GM23338 (cell line): ENCODE results near the gene CELSR1. TPM values are rescaled to one million over a fixed set of nuclear protein-coding genes. Genes with fewer than 3 reads are reported as not detected.

Experiments
- ATAC-seq: fragments of 200-7000 bp; cut with Tn5 transposase; 3 replicates; pipeline ENCODE4 v1.9.1; 2020
- DNase-seq: peaks from one replicate; pipeline ENCODE4 v3.0.0-alpha.2; 2015; ENCODE audit warnings: low spot score
- H2AFZ ChIP-seq: fragments of 200-600 bp; sonication (generic); 2 replicates; pipeline ENCODE4 v1.8.0; 2016; ENCODE audit warnings: antibody characterized with exemption, mild to moderate bottlenecking, moderate library complexity
- H3F3A ChIP-seq: fragments of 200-600 bp; sonication (generic); replicated peaks from 2 replicates; pipeline ENCODE4 v1.8.0; 2017; ENCODE audit warnings: antibody characterized with exemption, mixed run types, low read depth
- H3K27ac ChIP-seq: fragments of 200-600 bp; sonication (generic); 2 replicates; pipeline ENCODE4 v1.6.1; 2016; ENCODE audit warnings: low read depth
- H3K27me3 ChIP-seq: fragments of 200-600 bp; sonication (generic); 2 replicates; pipeline ENCODE4 v1.8.0; 2016; ENCODE audit warnings: mild to moderate bottlenecking, mixed run types, moderate library complexity; ENCODE audit not compliant: insufficient read depth
- H3K36me3 ChIP-seq: fragments of 200-600 bp; sonication (generic); 2 replicates; pipeline ENCODE4 v1.8.0; 2016; ENCODE audit warnings: mild to moderate bottlenecking; ENCODE audit not compliant: insufficient read depth
- H3K4me1 ChIP-seq: fragments of 200-600 bp; sonication (generic); 2 replicates; pipeline ENCODE4 v1.8.0; 2016; ENCODE audit warnings: mild to moderate bottlenecking, moderate library complexity; ENCODE audit not compliant: insufficient read depth
- H3K4me2 ChIP-seq: fragments of 200-600 bp; sonication (generic); 2 replicates; pipeline ENCODE4 v1.7.1; 2017; ENCODE audit warnings: mixed run types
- H3K4me3 ChIP-seq: fragments of 200-600 bp; sonication (generic); 2 replicates; pipeline ENCODE4 v1.6.1; 2016; ENCODE audit warnings: mixed run types
- H3K79me2 ChIP-seq: fragments of 200-600 bp; sonication (generic); replicated peaks from 2 replicates; pipeline ENCODE4 v1.8.0; 2017; ENCODE audit warnings: mild to moderate bottlenecking; ENCODE audit not compliant: insufficient read depth
- H3K9me2 ChIP-seq: fragments of 200-600 bp; sonication (generic); 2 replicates; pipeline ENCODE4 v1.8.0; 2017; ENCODE audit not compliant: insufficient read depth
- H4K20me1 ChIP-seq: fragments of 200-600 bp; sonication (generic); replicated peaks from 2 replicates; pipeline ENCODE4 v1.8.0; 2017; ENCODE audit warnings: mild to moderate bottlenecking; ENCODE audit not compliant: insufficient read depth
- H3K27ac Mint-ChIP-seq: 2 replicates; pipeline ENCODE4 v1.8.0; 2020; ENCODE audit warnings: inconsistent platforms, mild to moderate bottlenecking, moderate library complexity, mixed read lengths
- H3K27me3 Mint-ChIP-seq: 3 replicates; pipeline ENCODE4 v1.8.0; 2022; ENCODE audit warnings: low read depth, mild to moderate bottlenecking, moderate library complexity, mixed read lengths, inconsistent platforms; ENCODE audit not compliant: insufficient read depth, poor library complexity
- H3K36me3 Mint-ChIP-seq: 3 replicates; pipeline ENCODE4 v1.8.0; 2021; ENCODE audit warnings: low read depth, mild to moderate bottlenecking, inconsistent platforms, moderate library complexity, mixed read lengths
- H3K4me1 Mint-ChIP-seq: 3 replicates; pipeline ENCODE4 v1.8.0; 2020; ENCODE audit warnings: mild to moderate bottlenecking, inconsistent platforms, mixed read lengths
- H3K4me3 Mint-ChIP-seq: 3 replicates; pipeline ENCODE4 v1.8.0; 2021; ENCODE audit warnings: moderate library complexity, mild to moderate bottlenecking, inconsistent platforms, mixed read lengths
- H3K9me3 Mint-ChIP-seq: 3 replicates; pipeline ENCODE4 v1.8.0; 2020; ENCODE audit warnings: moderate library complexity, mild to moderate bottlenecking, inconsistent platforms, mixed read lengths
- CREB1 ChIP-seq: fragments of 250-450 bp; sonication (Bioruptor Pico); IDR thresholded peaks from 2 replicates; pipeline ENCODE4 v1.5.0; 2020; ENCODE audit warnings: low read depth, mild to moderate bottlenecking, moderate library complexity
- EZH2phosphoT487 ChIP-seq: fragments of 200-600 bp; sonication (generic); IDR thresholded peaks from one replicate; pipeline ENCODE4 v1.8.1; 2018; ENCODE audit warnings: antibody characterized with exemption; ENCODE audit not compliant: unreplicated experiment
- JUNB ChIP-seq: IDR thresholded peaks from one replicate; pipeline ENCODE4 v1.6.1; 2016; ENCODE audit warnings: antibody characterized with exemption; ENCODE audit not compliant: unreplicated experiment
- NANOG ChIP-seq: IDR thresholded peaks from 2 replicates; pipeline ENCODE4 v1.6.1; 2016; ENCODE audit warnings: antibody characterized with exemption, borderline replicate concordance
- STAT1 ChIP-seq: IDR thresholded peaks from one replicate; pipeline ENCODE4 v1.6.1; 2016; ENCODE audit warnings: antibody characterized with exemption; ENCODE audit not compliant: unreplicated experiment
- ZNF114 ChIP-seq: fragments of 250-450 bp; sonication (Bioruptor Pico); IDR thresholded peaks from 2 replicates; pipeline ENCODE4 v1.5.0; 2020; ENCODE audit warnings: mild to moderate bottlenecking, moderate library complexity
- polyA plus RNA-seq: library from polyadenylated mRNA; unstranded; fragments of >200 nt; fragmentation: Nextera tagmentation; extraction: Ambion mirVana; gene quantifications from 2 replicates; pipeline ENCODE4 v1.2.1, GENCODE V29; 2016
- total RNA-seq: library from RNA; depleted of rRNA; stranded (reverse); fragments of >200 nt; shearing (Covaris generic); gene quantifications from 2 replicates; pipeline ENCODE4 v1.2.3, GENCODE V29; 2014
- TF ChIP-seq, protein P1 (sequence below): fragments of 250-450 bp; sonication (Bioruptor Pico); IDR thresholded peaks from 2 replicates; pipeline ENCODE4 v1.5.0; 2020; ENCODE audit warnings: mild to moderate bottlenecking, moderate library complexity
- TF ChIP-seq, protein P2 (sequence below): IDR thresholded peaks from 2 replicates; pipeline ENCODE4 v1.6.1; 2016; ENCODE audit warnings: antibody characterized with exemption

Gene CELSR1
- total and polyA plus RNA-seq, 2 experiments from 2014 or later = 4.8 to 20.4 TPM

DNA sequence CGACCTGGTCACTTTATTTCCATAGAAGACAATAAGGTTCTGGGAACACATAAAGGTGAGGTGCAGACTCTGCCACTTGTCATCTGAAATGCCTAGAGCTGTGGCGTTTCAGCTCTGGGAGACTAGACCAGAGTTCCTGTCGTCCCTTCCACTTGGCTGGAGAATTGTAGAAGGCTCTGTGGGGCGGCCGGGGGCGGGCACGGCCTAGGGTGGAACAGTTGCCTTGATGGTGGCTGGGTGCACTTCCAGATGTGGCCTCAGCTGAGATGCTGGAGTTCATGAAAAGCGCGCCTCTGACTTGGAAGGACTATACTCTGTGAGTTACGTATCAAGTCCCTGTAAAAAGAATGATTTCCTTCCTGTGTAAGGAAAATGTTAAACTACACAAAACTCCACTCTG lies 185.1 kb downstream of the CELSR1 start (continued):
- TF ChIP-seq, protein P1, sequence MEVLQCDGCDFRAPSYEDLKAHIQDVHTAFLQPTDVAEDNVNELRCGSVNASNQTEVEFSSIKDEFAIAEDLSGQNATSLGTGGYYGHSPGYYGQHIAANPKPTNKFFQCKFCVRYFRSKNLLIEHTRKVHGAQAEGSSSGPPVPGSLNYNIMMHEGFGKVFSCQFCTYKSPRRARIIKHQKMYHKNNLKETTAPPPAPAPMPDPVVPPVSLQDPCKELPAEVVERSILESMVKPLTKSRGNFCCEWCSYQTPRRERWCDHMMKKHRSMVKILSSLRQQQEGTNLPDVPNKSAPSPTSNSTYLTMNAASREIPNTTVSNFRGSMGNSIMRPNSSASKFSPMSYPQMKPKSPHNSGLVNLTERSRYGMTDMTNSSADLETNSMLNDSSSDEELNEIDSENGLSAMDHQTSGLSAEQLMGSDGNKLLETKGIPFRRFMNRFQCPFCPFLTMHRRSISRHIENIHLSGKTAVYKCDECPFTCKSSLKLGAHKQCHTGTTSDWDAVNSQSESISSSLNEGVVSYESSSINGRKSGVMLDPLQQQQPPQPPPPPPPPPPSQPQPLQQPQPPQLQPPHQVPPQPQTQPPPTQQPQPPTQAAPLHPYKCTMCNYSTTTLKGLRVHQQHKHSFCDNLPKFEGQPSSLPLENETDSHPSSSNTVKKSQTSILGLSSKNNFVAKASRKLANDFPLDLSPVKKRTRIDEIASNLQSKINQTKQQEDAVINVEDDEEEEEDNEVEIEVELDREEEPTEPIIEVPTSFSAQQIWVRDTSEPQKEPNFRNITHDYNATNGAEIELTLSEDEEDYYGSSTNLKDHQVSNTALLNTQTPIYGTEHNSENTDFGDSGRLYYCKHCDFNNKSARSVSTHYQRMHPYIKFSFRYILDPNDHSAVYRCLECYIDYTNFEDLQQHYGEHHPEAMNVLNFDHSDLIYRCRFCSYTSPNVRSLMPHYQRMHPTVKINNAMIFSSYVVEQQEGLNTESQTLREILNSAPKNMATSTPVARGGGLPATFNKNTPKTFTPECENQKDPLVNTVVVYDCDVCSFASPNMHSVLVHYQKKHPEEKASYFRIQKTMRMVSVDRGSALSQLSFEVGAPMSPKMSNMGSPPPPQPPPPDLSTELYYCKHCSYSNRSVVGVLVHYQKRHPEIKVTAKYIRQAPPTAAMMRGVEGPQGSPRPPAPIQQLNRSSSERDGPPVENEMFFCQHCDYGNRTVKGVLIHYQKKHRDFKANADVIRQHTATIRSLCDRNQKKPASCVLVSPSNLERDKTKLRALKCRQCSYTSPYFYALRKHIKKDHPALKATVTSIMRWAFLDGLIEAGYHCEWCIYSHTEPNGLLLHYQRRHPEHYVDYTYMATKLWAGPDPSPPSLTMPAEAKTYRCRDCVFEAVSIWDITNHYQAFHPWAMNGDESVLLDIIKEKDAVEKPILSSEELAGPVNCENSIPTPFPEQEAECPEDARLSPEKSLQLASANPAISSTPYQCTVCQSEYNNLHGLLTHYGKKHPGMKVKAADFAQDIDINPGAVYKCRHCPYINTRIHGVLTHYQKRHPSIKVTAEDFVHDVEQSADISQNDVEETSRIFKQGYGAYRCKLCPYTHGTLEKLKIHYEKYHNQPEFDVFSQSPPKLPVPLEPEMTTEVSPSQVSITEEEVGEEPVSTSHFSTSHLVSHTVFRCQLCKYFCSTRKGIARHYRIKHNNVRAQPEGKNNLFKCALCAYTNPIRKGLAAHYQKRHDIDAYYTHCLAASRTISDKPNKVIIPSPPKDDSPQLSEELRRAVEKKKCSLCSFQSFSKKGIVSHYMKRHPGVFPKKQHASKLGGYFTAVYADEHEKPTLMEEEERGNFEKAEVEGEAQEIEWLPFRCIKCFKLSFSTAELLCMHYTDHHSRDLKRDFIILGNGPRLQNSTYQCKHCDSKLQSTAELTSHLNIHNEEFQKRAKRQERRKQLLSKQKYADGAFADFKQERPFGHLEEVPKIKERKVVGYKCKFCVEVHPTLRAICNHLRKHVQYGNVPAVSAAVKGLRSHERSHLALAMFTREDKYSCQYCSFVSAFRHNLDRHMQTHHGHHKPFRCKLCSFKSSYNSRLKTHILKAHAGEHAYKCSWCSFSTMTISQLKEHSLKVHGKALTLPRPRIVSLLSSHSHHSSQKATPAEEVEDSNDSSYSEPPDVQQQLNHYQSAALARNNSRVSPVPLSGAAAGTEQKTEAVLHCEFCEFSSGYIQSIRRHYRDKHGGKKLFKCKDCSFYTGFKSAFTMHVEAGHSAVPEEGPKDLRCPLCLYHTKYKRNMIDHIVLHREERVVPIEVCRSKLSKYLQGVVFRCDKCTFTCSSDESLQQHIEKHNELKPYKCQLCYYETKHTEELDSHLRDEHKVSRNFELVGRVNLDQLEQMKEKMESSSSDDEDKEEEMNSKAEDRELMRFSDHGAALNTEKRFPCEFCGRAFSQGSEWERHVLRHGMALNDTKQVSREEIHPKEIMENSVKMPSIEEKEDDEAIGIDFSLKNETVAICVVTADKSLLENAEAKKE = no peak
- TF ChIP-seq STAT1 (no peak), JUNB (no peak), EZH2phosphoT487 (no peak), ZNF114 (CRISPR knock-in tag) (no peak), NANOG (no peak), CREB1 (no peak)
- TF ChIP-seq, protein P2, sequence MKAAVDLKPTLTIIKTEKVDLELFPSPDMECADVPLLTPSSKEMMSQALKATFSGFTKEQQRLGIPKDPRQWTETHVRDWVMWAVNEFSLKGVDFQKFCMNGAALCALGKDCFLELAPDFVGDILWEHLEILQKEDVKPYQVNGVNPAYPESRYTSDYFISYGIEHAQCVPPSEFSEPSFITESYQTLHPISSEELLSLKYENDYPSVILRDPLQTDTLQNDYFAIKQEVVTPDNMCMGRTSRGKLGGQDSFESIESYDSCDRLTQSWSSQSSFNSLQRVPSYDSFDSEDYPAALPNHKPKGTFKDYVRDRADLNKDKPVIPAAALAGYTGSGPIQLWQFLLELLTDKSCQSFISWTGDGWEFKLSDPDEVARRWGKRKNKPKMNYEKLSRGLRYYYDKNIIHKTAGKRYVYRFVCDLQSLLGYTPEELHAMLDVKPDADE = no peak

DNA sequence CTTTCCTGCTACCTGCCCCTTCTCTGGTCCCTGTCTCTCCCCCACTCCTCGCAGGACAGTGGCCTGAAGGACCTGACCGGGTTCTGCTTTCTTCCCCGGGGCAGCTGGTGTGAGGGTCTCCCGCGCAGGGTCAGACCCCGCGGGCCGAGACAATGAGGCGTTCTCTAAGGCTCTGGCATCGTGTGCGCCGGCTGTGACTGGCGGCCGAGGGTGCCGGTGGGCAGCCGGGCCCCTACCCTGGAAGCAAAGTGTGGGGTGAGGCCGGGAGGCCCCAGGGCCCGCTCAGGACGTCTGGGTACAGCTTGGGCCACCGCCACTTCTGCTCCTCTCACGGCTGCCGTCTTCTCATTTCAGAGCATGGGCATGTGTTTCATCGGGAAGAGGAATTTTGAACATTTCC lies 185.7 kb downstream of the CELSR1 start:
- peaks cover 6% of the 10 kb centered on the region; the same call in 1 of the 2 replicates for H3F3A ChIP-seq
- H3K4me2 ChIP-seq = no peak overlapping the region
- H3K36me3 Mint-ChIP-seq = peaks cover 69% of the 10 kb centered on the region
- no peaks in the 10 kb centered on the region; the same call in 2 of the 3 replicates for H3K9me3 Mint-ChIP-seq
- H2AFZ ChIP-seq = no peak overlapping the region
- no peak overlapping the region for H3K27ac Mint-ChIP-seq
- no peaks in the 10 kb centered on the region for H3K4me1 ChIP-seq
- H3K4me1 Mint-ChIP-seq = no peaks in the 10 kb centered on the region
- H3K36me3 ChIP-seq = peaks cover 13% of the 10 kb centered on the region
- H3K4me3 ChIP-seq = no peak overlapping the region
- peaks cover 8% of the 10 kb centered on the region for H3K27me3 Mint-ChIP-seq
- DNase-seq (no peak), ATAC-seq (no peak)
- H3K79me2 ChIP-seq = 0 out of 2 replicates have a peak, but pooled peaks cover 2% of the 10 kb centered on the region
- H4K20me1 ChIP-seq = peaks cover 4% of the 10 kb centered on the region
- no peak overlapping the region for H3K4me3 Mint-ChIP-seq
- no peaks in the 10 kb centered on the region for H3K9me2 ChIP-seq
- H3K27ac ChIP-seq = no peak overlapping the region
- H3K27me3 ChIP-seq = no peaks in the 10 kb centered on the region
- TF ChIP-seq, protein P1 = no peak
- TF ChIP-seq, protein P2 = no peak
- TF ChIP-seq CREB1 = no peak
- TF ChIP-seq JUNB = no peak
